ENCODE results near the gene TMEM170B.
"Not testable (repeated sequence)": the region's sequence is repeated elsewhere in the genome, so short reads cannot be mapped to it uniquely, and the experiment has no call there.

TMEM170B gene

GRCh38 chr6:11538819-11539468, 1.4 kb downstream of the TMEM170B start:
- Histone ChIP-seq H3K36me3 (ENCODE audit: insufficient read depth, low read length) (no peaks in the 10 kb centered on the region), H3K27me3 (ENCODE audit: insufficient read depth, low read length) (no peaks in the 10 kb centered on the region), H3K4me3 (ENCODE audit: low read depth, low read length, poor library complexity, severe bottlenecking) (peak overlapping the region; percentile 79), H3K27ac (ENCODE audit: low read depth, low read length, poor library complexity, severe bottlenecking) (no peak overlapping the region), H2AFZ (ENCODE audit: low read length) (no peak overlapping the region), H4K20me1 (ENCODE audit: insufficient read depth, low read length) (no peaks in the 10 kb centered on the region), H3K9me3 (ENCODE audit: low read length) (no peaks in the 10 kb centered on the region), H3K4me1 (ENCODE audit: insufficient read depth, low read length, severe bottlenecking) (peaks cover 16% of the 10 kb centered on the region), H3K4me2 (ENCODE audit: low read length) (peak overlapping the region; percentile 79), H3F3A (ENCODE audit: insufficient read depth, low read length) (peaks cover 7% of the 10 kb centered on the region; the same call in 1 of the 2 replicates), H3K9ac (ENCODE audit: low read length) (no peak overlapping the region; the same call in 1 of the 2 replicates), H3K79me2 (ENCODE audit: insufficient read depth, low read length) (no peaks in the 10 kb centered on the region), H3K9me2 (ENCODE audit: low read depth, low read length) (no peaks in the 10 kb centered on the region)
- no peak for TF ChIP-seq EZH2 (IDR thresholded peaks at IDR 0.05; ENCODE audit: borderline replicate concordance, low read length)
- no peak for TF ChIP-seq CTCF (IDR thresholded peaks at IDR 0.05; ENCODE audit: low read length)

GRCh38 chr6:11542863-11543262, 5.3 kb downstream of the TMEM170B start:
- no peak overlapping the region for H3K4me2 ChIP-seq (ENCODE audit: low read length)
- no peak overlapping the region for H3K9ac ChIP-seq (ENCODE audit: low read length)
- no peak overlapping the region for H3K4me3 ChIP-seq (ENCODE audit: low read depth, low read length, poor library complexity, severe bottlenecking)
- no peaks in the 10 kb centered on the region for H3K79me2 ChIP-seq (ENCODE audit: insufficient read depth, low read length)
- no peaks in the 10 kb centered on the region for H3K9me3 ChIP-seq (ENCODE audit: low read length)
- H3K36me3 ChIP-seq (ENCODE audit: insufficient read depth, low read length): no peaks in the 10 kb centered on the region
- H4K20me1 ChIP-seq (ENCODE audit: insufficient read depth, low read length): no peaks in the 10 kb centered on the region
- H3K27ac ChIP-seq (ENCODE audit: low read depth, low read length, poor library complexity, severe bottlenecking): no peak overlapping the region
- H3K27me3 ChIP-seq (ENCODE audit: insufficient read depth, low read length): no peaks in the 10 kb centered on the region
- peaks cover 7% of the 10 kb centered on the region for H3K4me1 ChIP-seq (ENCODE audit: insufficient read depth, low read length, severe bottlenecking)
- H2AFZ ChIP-seq (ENCODE audit: low read length): no peak overlapping the region
- no peaks in the 10 kb centered on the region for H3F3A ChIP-seq (ENCODE audit: insufficient read depth, low read length)
- TF ChIP-seq CTCF (IDR thresholded peaks at IDR 0.05; ENCODE audit: low read length): no peak
- no peak for TF ChIP-seq EZH2 (IDR thresholded peaks at IDR 0.05; ENCODE audit: borderline replicate concordance, low read length)
- no peaks in the 10 kb centered on the region for H3K9me2 ChIP-seq (ENCODE audit: low read depth, low read length)

- TF ChIP-seq CTCF (IDR thresholded peaks at IDR 0.05; ENCODE audit: low read length) (no peak), EZH2 (IDR thresholded peaks at IDR 0.05; ENCODE audit: borderline replicate concordance, low read length) (no peak)
- H3K9me3 ChIP-seq (ENCODE audit: low read length): no peaks in the 10 kb centered on the region
- peaks cover 2% of the 10 kb centered on the region for H3K4me1 ChIP-seq (ENCODE audit: insufficient read depth, low read length, severe bottlenecking)
These were observed 6.5 kb downstream of the TMEM170B start for GRCh38 chr6:11543919-11544518.

DNA sequence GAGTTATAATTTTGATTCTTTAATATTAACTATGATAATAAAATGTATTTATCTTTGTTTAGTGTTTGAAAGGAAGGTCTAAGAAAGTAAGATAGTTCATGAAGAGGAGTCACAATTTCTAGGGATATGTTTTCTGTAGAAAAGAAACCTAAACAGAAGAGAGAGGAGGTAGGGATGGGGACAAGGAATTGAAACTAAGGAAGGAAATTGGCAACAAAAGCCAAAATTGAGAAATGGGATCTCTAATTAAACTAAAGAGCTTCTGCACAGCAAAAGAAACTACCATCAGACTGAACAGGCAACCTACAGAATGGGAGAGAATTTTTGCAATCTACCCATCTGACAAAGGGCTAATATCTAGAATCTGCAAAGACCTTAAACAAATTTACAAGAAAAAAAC, 10.3 kb downstream of the TMEM170B start:
- not testable (repeated sequence) for H3K9ac ChIP-seq (ENCODE audit: low read length); H3K9me2 ChIP-seq (ENCODE audit: low read depth, low read length); H3K4me2 ChIP-seq (ENCODE audit: low read length); H2AFZ ChIP-seq (ENCODE audit: low read length); H4K20me1 ChIP-seq (ENCODE audit: insufficient read depth, low read length); H3K27me3 ChIP-seq (ENCODE audit: insufficient read depth, low read length); H3K9me3 ChIP-seq (ENCODE audit: low read length); H3K27ac ChIP-seq (ENCODE audit: low read depth, low read length, poor library complexity, severe bottlenecking); H3F3A ChIP-seq (ENCODE audit: insufficient read depth, low read length); H3K79me2 ChIP-seq (ENCODE audit: insufficient read depth, low read length); H3K4me3 ChIP-seq (ENCODE audit: low read depth, low read length, poor library complexity, severe bottlenecking); H3K4me1 ChIP-seq (ENCODE audit: insufficient read depth, low read length, severe bottlenecking); H3K36me3 ChIP-seq (ENCODE audit: insufficient read depth, low read length)

More at GRCh38 chr6:11543919-11544518, 6.5 kb downstream of the TMEM170B start:
- H3K9me2 ChIP-seq (ENCODE audit: low read depth, low read length): no peaks in the 10 kb centered on the region
- H3K9ac ChIP-seq (ENCODE audit: low read length): no peak overlapping the region
- H3F3A ChIP-seq (ENCODE audit: insufficient read depth, low read length): no peaks in the 10 kb centered on the region
- no peak overlapping the region for H2AFZ ChIP-seq (ENCODE audit: low read length)
- no peaks in the 10 kb centered on the region for H3K27me3 ChIP-seq (ENCODE audit: insufficient read depth, low read length)
- H4K20me1 ChIP-seq (ENCODE audit: insufficient read depth, low read length): no peaks in the 10 kb centered on the region
- no peaks in the 10 kb centered on the region for H3K36me3 ChIP-seq (ENCODE audit: insufficient read depth, low read length)
- no peak overlapping the region for H3K4me3 ChIP-seq (ENCODE audit: low read depth, low read length, poor library complexity, severe bottlenecking)
- H3K4me2 ChIP-seq (ENCODE audit: low read length): no peak overlapping the region
- H3K27ac ChIP-seq (ENCODE audit: low read depth, low read length, poor library complexity, severe bottlenecking): no peak overlapping the region
- H3K79me2 ChIP-seq (ENCODE audit: insufficient read depth, low read length): no peaks in the 10 kb centered on the region

DNA sequence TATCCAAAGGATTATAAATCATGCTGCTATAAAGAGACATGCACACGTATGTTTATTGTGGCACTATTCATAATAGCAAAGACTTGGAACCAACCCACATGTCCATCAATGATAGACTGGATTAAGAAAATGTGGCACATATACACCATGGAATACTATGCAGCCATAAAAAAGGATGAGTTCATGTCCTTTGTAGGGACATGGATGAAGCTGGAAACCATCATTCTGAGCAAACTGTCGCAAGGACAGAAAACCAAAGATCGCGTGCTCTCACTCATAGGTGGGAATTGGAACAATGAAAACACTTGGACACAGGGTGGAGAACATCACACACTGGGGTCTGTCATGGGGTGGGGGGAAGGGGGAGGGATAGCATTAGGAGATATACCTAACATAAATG, 11.0 kb downstream of the TMEM170B start:
- not testable (repeated sequence) for H4K20me1 ChIP-seq (ENCODE audit: insufficient read depth, low read length); H3K4me1 ChIP-seq (ENCODE audit: insufficient read depth, low read length, severe bottlenecking); H3K27me3 ChIP-seq (ENCODE audit: insufficient read depth, low read length)

More for the DNA sequence above, 11.0 kb downstream of the TMEM170B start:
- not testable (repeated sequence) for H3K79me2 ChIP-seq (ENCODE audit: insufficient read depth, low read length); H2AFZ ChIP-seq (ENCODE audit: low read length); H3K9me2 ChIP-seq (ENCODE audit: low read depth, low read length); H3K9ac ChIP-seq (ENCODE audit: low read length); H3K4me2 ChIP-seq (ENCODE audit: low read length); H3K9me3 ChIP-seq (ENCODE audit: low read length); H3K4me3 ChIP-seq (ENCODE audit: low read depth, low read length, poor library complexity, severe bottlenecking); H3F3A ChIP-seq (ENCODE audit: insufficient read depth, low read length); H3K27ac ChIP-seq (ENCODE audit: low read depth, low read length, poor library complexity, severe bottlenecking); H3K36me3 ChIP-seq (ENCODE audit: insufficient read depth, low read length)

Data from OCI-LY1 (cell line).